Right atrium auricular region (tissue), 2 donors: Measurements from ENCODE around the gene DIPK1A. TPM values are rescaled to one million over a fixed set of nuclear protein-coding genes. Genes with fewer than 3 reads are reported as not detected.

Source experiments
- DNase-seq: peaks from one replicate; pipeline ENCODE4 v3.0.0-alpha.2; 2019; ENCODE audit warnings: low spot score
- H3K27ac ChIP-seq, 2 donors: fragments of 200-600 bp; sonication (generic); 1 replicate in 1 of 2; 2 replicates in 1 of 2; pipeline ENCODE4 v1.5.1; 2016 to 2019
- H3K27me3 ChIP-seq, 2 donors: fragments of 200-600 bp; sonication (generic); one replicate each; pipeline versions ENCODE4 v1.5.1 to v1.6.0; 2017 to 2019
- H3K36me3 ChIP-seq: fragments of 200-600 bp; sonication (generic); one replicate; pipeline ENCODE4 v1.5.1; 2016
- H3K4me1 ChIP-seq, 2 donors: fragments of 200-600 bp; sonication (generic); one replicate each; pipeline versions ENCODE4 v1.5.1 to v1.6.0; 2017 to 2019
- H3K4me3 ChIP-seq, 2 donors: fragments of 200-600 bp; sonication (generic); 1 replicate in 1 of 2; 2 replicates in 1 of 2; pipeline ENCODE4 v1.5.1; 2017 to 2019; ENCODE audit warnings: mild to moderate bottlenecking in 1 of 2, moderate library complexity in 1 of 2
- H3K9me3 ChIP-seq, 2 donors: fragments of 200-600 bp; sonication (generic); one replicate each; pipeline ENCODE4 v1.5.1; 2019
- total RNA-seq, 2 donors: library from RNA; depleted of rRNA; stranded (reverse); fragments of >200 nt; gene quantifications; one replicate each; pipeline ENCODE4 v1.1.0, GENCODE V29; 2016
- TF ChIP-seq, protein P1 (sequence below), 2 donors: fragments of 200-600 bp; sonication (generic); IDR thresholded peaks; one replicate each; pipeline ENCODE4 v1.5.1; 2019; ENCODE audit warnings: antibody characterized with exemption in 2 of 2

The DIPK1A gene
- total RNA-seq, 2 donors from 2014 or later: 5.9 to 7.9 TPM

DNA sequence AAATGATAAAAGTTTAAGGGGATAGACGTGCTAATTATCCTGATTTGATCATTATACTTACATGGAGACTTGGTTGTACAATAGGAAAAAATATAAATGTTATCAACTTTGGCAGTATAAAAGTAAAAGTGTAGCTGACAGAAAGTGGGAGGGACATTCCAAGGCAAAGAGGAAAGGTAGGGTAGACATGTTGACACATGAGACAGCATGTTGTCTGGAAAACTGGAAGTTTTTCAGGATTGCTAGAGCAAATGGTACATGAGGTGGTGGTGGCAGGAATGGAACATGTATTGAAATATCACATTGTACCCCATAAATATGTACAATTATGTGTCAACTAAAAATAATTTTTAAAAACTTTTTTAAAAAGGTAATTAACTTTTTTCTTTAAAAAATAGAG, 13.2 kb downstream of the DIPK1A start:
- Histone ChIP-seq H3K27ac (no peak overlapping the region), H3K4me1 (peaks cover 0 to 39% of the 10 kb centered on the region in 2 donors), H3K27me3 (no peaks in the 10 kb centered on the region), H3K9me3 (no peaks in the 10 kb centered on the region), H3K4me3 (no peak overlapping the region), H3K36me3 (no peaks in the 10 kb centered on the region)
- TF ChIP-seq, protein P1, sequence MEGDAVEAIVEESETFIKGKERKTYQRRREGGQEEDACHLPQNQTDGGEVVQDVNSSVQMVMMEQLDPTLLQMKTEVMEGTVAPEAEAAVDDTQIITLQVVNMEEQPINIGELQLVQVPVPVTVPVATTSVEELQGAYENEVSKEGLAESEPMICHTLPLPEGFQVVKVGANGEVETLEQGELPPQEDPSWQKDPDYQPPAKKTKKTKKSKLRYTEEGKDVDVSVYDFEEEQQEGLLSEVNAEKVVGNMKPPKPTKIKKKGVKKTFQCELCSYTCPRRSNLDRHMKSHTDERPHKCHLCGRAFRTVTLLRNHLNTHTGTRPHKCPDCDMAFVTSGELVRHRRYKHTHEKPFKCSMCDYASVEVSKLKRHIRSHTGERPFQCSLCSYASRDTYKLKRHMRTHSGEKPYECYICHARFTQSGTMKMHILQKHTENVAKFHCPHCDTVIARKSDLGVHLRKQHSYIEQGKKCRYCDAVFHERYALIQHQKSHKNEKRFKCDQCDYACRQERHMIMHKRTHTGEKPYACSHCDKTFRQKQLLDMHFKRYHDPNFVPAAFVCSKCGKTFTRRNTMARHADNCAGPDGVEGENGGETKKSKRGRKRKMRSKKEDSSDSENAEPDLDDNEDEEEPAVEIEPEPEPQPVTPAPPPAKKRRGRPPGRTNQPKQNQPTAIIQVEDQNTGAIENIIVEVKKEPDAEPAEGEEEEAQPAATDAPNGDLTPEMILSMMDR (IDR thresholded peaks at IDR 0.05): no peak
- DNase-seq: no peak

DNA sequence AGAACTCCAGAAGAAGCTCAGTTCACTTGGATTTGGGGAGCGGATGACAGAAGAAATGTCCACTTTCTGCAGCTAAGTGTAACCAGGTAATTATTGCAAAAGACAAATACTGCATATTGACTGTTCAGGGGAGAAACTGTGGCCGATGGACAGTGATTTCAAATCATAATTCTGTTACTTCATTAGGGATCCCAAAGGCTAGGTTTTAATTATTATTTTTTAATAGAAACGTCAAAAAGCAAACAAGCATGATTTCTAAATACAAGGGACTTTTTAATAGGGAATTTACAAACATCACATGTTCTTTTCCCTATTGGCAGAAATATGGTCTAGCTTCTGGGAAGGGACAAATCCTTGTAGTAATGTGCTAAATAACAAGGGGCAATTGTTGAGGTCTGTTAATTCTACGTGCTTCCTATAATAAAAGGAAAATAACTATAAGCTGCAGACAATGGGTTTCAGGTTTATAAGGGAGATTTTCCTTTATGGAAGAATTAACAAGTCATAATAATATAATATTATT, 15.5 kb downstream of the DIPK1A start:
- no peak overlapping the region for H3K4me3 ChIP-seq
- DNase-seq: no peak
- peaks cover 0 to 44% of the 10 kb centered on the region in 2 donors for H3K4me1 ChIP-seq
- no peaks in the 10 kb centered on the region for H3K9me3 ChIP-seq
- H3K27me3 ChIP-seq: no peaks in the 10 kb centered on the region
- H3K27ac ChIP-seq: no peak overlapping the region
- TF ChIP-seq, protein P1 (IDR thresholded peaks at IDR 0.05): no peak
- no peaks in the 10 kb centered on the region for H3K36me3 ChIP-seq

DNA sequence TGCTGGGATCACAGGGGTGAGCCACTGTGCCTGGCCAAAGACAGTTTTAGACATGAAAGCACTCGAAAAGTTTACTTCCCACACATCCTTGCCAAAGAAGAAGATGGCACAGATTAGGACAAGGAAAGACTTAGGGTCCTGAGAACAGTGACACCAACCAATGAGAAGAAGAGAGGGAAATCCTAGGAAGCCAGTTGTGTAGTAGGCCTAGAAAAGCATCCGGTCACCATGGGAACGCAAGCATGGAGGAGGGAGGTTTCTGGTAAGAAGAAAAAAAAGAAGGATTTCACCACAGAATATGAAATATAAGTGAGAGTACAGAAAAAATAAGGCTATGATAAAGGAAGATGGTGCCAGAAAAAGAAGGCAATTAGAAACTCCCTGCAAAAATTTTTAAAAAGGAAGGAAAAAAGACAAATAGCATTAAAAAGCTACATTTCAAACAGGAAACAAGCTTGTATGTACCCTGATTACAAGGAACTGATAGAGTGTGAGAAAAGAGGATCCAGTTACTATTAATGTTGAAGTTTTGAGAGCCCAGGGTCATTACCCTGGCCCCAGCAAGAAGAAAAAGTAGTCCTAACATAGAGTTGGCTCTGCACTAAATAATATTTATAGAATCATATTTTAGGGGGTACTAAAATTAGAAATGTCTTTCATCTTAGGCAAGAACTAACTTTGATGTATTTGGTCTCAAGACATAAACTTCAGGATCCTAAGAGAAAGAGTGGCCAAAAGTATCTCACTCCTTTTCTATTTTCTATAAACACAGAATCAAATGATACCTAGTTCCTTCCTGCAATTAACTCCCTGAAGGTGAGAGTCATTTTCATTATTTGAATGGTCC, 16.1 kb downstream of the DIPK1A start:
- Histone ChIP-seq H3K36me3 (no peaks in the 10 kb centered on the region), H3K9me3 (no peaks in the 10 kb centered on the region), H3K4me3 (no peak overlapping the region), H3K4me1 (peaks cover 0 to 37% of the 10 kb centered on the region in 2 donors), H3K27me3 (no peaks in the 10 kb centered on the region), H3K27ac (peak overlapping the region in 1 of 2 donors; percentile 14)
- DNase-seq: no peak
- TF ChIP-seq, protein P1 (IDR thresholded peaks at IDR 0.05): no peak

DNA sequence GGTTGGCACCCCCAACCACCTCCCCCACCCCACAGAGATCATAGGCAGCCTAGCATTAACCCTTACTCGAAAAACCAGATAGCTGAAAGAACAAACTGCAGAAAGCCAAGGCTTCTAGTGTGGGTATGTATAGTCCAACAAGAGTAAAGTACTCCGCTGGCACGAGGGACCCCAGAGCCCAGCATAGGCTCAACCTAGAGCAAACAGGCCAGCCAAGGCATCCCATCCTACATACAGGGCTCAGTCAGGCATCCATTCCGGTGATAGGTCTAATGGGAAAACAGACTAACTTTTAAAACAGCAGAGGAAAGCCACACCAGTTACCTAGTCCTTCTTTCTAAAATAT, 17.8 kb downstream of the DIPK1A start:
- TF ChIP-seq, protein P1 (IDR thresholded peaks at IDR 0.05): no peak

DNA sequence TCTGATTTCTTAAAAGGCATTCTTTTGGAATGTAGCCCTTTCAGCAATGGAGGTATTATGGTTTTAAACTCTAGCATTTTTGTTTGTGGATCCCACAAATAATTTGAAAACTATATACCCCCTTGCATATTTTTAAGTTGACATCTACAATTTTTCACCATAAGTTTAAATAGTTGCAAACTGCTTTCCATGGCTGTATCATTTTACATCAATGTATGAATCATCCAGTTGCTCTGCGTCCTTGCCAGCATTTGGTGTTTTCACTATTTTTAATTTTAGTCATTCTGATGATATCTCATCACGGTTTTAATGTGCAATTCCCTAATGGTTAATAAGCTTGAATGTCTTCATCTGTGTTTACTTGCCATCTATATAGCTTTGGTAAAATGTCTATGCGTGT, 20.7 kb downstream of the DIPK1A start:
- no peaks in the 10 kb centered on the region for H3K27me3 ChIP-seq
- no peak overlapping the region for H3K27ac ChIP-seq
- no peaks in the 10 kb centered on the region for H3K36me3 ChIP-seq
- H3K4me1 ChIP-seq: peaks cover 0 to 38% of the 10 kb centered on the region in 2 donors
- DNase-seq: no peak
- no peak overlapping the region for H3K4me3 ChIP-seq
- no peaks in the 10 kb centered on the region for H3K9me3 ChIP-seq
- TF ChIP-seq, protein P1 (IDR thresholded peaks at IDR 0.05): no peak

More for the DNA sequence above, 17.8 kb downstream of the DIPK1A start:
- Histone ChIP-seq H3K9me3 (no peaks in the 10 kb centered on the region), H3K4me3 (no peak overlapping the region), H3K27me3 (no peaks in the 10 kb centered on the region), H3K27ac (no peak overlapping the region), H3K4me1 (peaks cover 0 to 41% of the 10 kb centered on the region in 2 donors), H3K36me3 (no peaks in the 10 kb centered on the region)
- no peak for DNase-seq
